MM.1S (cell line): ENCODE results near the gene INPP5J.

ENCODE experiments used
- CTCF ChIP-seq: fragments of 300-600 bp; sonication (generic); IDR thresholded peaks from 2 replicates; pipeline ENCODE4 v1.5.1; 2016; ENCODE audit warnings: antibody characterized with exemption, low read length, mixed read lengths
- EZH2 ChIP-seq: fragments of 300-600 bp; sonication (generic); optimal IDR thresholded peaks from 2 replicates; pipeline ENCODE3; 2017; ENCODE audit warnings: low read depth, mild to moderate bottlenecking, antibody characterized with exemption, low read length, mixed read lengths
- EZH2phosphoT487 ChIP-seq: fragments of 300-600 bp; sonication (generic); IDR thresholded peaks from 2 replicates; pipeline ENCODE4 v1.6.1; 2018; ENCODE audit warnings: antibody characterized with exemption, low read length

- TF ChIP-seq CTCF (peak; percentile 86), EZH2 (no peak), EZH2phosphoT487 (no peak)
These were observed 15.4 kb upstream of the INPP5J start, which contains the start of gene SELENOM for GRCh38 chr22:31107178-31107893.
